HEK293T (cell line): ENCODE measurements around the gene TRPM2.

Experiments used
- CTBP1 ChIP-seq: fragments of 450-650 bp; IDR thresholded peaks from 2 replicates; pipeline ENCODE4 v1.6.1; 2016; ENCODE audit warnings: borderline replicate concordance
- FOXK2 ChIP-seq: fragments of 450-650 bp; IDR thresholded peaks from 2 replicates; pipeline ENCODE4 v1.6.1; 2016; ENCODE audit warnings: mild to moderate bottlenecking
- FOXM1 ChIP-seq: fragments of 450-650 bp; IDR thresholded peaks from 2 replicates; pipeline ENCODE4 v1.6.1; 2017; ENCODE audit warnings: mild to moderate bottlenecking, borderline replicate concordance
- HDGF ChIP-seq: fragments of 450-650 bp; IDR thresholded peaks from 2 replicates; pipeline ENCODE4 v1.6.1; 2017; ENCODE audit warnings: antibody characterized with exemption, borderline replicate concordance
- L3MBTL2 ChIP-seq: fragments of 450-650 bp; conservative IDR thresholded peaks from 2 replicates; pipeline ENCODE4 v1.6.1; 2016; ENCODE audit warnings: mild to moderate bottlenecking
- SUZ12 ChIP-seq: fragments of 450-650 bp; IDR thresholded peaks from 2 replicates; pipeline ENCODE4 v1.6.1; 2016; ENCODE audit warnings: mild to moderate bottlenecking
- TARDBP ChIP-seq: fragments of 450-650 bp; IDR thresholded peaks from 2 replicates; pipeline ENCODE4 v1.6.1; 2016

GRCh38 chr21:44359396-44359795, 6.0 kb downstream of the TRPM2 start:
- TF ChIP-seq FOXM1 (no peak), CTBP1 (no peak), L3MBTL2 (no peak), SUZ12 (no peak), HDGF (no peak), TARDBP (no peak), FOXK2 (no peak)
